GM12872 (cell line): ENCODE data around the gene ADPGK.

Source experiments
- CTCF ChIP-seq: IDR thresholded peaks from 3 replicates; pipeline ENCODE4 v1.5.1; 2011; ENCODE audit warnings: low read depth, mild to moderate bottlenecking, low read length, moderate library complexity; ENCODE audit not compliant: insufficient read depth

Gene ADPGK

DNA sequence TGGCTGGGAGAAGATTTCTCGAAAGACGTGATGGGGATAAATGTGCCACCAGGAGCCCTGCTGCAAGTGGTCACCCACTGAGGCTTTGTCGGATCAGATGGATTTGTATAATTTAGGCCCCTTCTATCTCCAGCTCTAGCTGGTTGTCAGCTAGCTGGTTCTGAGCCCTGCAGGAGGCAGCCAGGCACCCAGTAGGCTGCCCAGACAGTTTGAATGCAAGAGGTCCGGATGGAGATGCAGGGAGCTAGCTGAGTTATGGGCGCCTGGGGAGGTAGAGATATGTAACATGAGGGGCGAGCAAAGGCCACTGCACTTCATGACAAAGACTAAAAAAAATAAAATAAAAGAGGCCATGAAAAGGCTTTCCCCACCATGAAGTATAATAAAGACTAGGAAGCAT lies 35.1 kb upstream of the ADPGK start:
- no peak for TF ChIP-seq CTCF

DNA sequence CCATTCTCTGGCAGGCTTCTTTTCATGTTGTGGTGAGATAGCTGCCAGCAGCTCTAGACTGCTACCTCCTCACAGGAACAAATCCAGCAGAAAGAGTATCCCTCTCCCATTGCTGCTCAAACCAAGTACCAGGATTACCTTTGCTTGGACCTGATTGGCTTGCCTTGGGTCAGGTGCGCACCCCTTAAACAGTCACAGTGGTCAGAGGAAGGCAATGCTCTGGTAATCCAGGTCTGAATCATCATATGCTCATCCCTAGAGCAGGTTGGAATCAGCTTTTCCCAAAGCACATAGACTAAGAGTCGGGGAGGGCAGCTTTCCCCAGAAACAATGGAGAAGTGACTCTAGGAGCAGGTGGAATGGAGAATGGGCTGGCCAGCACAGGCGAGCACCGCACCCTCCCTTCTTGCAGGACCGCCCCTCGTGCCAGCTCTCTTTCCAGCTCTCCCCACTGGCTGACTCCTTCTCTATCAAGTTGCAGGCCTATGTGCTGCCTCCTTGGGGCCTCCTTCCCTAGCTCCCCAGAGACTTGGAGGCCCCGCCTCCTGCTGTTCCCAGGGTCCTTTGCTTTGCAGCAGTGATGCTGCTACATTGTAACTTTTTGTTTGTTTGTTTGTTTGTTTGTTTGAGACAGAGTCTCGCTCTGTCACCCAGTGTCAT lies 29.9 kb upstream of the ADPGK start:
- TF ChIP-seq CTCF: no peak

GRCh38 chr15:72809329-72809728 lies 25.8 kb upstream of the ADPGK start:
- no peak for TF ChIP-seq CTCF

DNA sequence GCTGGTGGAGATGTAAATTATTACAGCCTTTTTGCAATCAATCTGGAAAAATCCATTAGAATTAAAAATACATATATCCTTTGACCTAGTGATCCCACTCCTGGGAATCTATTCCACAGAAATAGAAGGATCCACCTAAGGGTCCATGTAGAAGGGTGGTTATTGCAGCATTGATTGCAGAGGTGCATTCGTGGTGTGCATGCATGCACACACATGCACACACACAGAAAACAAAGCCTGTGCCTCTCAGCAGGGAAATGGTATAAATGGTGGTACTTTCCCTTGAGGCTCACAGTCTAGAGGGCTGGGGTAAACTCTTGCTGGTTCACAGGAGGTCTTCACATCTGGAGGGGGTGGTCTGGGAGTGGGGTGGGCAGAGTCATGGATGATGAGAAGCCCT lies 19.4 kb upstream of the ADPGK start:
- no peak for TF ChIP-seq CTCF

DNA sequence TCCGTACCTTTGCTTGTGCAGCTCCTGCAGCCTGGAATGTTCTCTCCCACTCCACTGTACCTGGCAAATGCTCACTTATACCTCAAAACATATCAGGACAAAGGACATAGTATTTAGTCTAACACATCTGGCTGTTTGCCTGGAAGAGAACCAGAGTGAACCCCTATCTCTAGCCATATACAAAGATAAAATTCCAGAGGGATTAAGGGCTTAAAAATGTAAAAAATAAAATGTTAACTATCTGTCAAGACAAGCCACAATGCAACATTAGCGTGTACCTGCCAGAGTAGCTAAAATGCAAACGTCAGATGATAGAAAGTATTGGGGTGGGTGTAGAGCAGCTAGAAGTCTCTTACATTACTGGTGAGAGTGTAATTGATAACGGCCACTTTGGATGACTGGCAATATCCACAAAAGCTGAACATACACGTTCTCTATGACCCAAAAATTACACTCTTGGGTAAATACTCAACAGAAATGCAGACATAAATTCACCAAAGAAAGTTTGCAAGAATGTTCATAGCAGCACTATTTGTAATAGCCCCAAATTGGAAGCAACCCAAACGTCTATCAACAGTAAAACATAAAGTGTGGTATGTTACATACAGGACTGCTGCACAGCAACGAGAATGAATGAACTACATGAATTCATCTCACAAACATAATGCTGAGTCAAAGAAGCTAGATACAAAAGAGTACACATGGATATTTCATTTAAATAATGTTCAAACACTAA lies 18.2 kb upstream of the ADPGK start:
- TF ChIP-seq CTCF: no peak

DNA sequence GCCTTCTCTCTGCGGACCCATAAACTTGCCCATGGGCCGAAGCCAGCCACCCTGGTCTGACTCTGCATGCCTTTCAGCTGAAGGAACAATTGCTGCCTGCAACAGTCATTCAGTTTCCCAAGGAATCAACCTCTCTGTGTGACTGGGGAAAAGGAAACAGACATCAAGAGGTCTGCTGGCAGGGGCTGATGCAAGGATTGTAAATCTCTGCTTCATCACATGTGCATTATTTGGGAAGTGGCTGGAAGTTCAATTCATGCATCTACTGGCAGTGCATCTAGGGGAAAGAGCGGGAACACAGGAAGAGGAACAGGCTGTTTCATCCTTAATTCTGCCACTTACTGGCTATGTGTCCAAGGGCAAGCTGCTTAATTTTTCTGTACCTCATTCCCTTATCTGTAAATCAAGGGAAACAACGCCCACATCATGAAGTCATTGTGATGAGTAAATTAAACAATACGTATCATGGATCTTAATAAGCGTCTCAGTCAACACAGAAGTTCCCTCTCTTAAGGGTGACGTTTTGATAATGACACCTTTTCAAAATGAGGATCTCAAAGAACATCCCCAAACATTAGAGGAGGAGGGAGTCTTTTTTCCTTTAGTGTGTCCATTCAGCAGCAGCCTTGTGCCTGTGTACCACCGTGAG lies 17.4 kb upstream of the ADPGK start:
- no peak for TF ChIP-seq CTCF

- TF ChIP-seq CTCF: no peak
Measured at GRCh38 chr15:72797834-72798233, 14.3 kb upstream of the ADPGK start.
